Ovary (tissue), 3 donors: Measurements from ENCODE around the gene FAM241B.

Source experiments
- CTCF ChIP-seq, 3 donors: fragments of 450-650 bp in 2 of 3; fragments of 200-600 bp in 1 of 3; IDR thresholded peaks; one replicate each; pipeline versions ENCODE4 v1.5.1 to v1.8.0; 2016 to 2022; ENCODE audit warnings: antibody characterized with exemption in 3 of 3, mild to moderate bottlenecking in 1 of 3
- POLR2A ChIP-seq: fragments of 450-650 bp; IDR thresholded peaks from one replicate; pipeline ENCODE4 v1.6.1; 2017; ENCODE audit warnings: antibody characterized with exemption, mild to moderate bottlenecking, moderate library complexity
- donor health status: DM: no; HTN: no; CAD: no.

GRCh38 chr10:69655868-69656555 lies 26.0 kb downstream of the FAM241B start:
- TF ChIP-seq CTCF (IDR thresholded peaks at IDR 0.05) (no peak), POLR2A (no peak)
